HepG2 (cell line): ENCODE measurements around the gene ARL8B. TPM values are rescaled to one million over a fixed set of nuclear protein-coding genes. Genes with fewer than 3 reads are reported as not detected.

Source experiments
- BCL6 ChIP-seq: IDR thresholded peaks from 2 replicates; pipeline ENCODE4 v1.6.1; 2016; ENCODE audit warnings: missing genetic modification reagents, missing compliant biosample characterization
- ELF1 ChIP-seq: sonication (generic); formaldehyde crosslinking; IDR thresholded peaks from 2 replicates; pipeline ENCODE4 v1.4.0; 2020; ENCODE audit warnings: missing genetic modification reagents
- ESRRA ChIP-seq: sonication (generic); formaldehyde crosslinking; IDR thresholded peaks from 2 replicates; pipeline ENCODE4 v1.5.1; 2020; ENCODE audit warnings: mild to moderate bottlenecking, low read depth, missing genetic modification reagents
- FOXC1 ChIP-seq: sonication (generic); formaldehyde crosslinking; IDR thresholded peaks from 2 replicates; pipeline ENCODE4 v1.8.0; 2022; ENCODE audit warnings: mild to moderate bottlenecking, missing genetic modification reagents, borderline replicate concordance
- KLF16 ChIP-seq, 2 experiments: sonication (generic) in 1 of 2; formaldehyde crosslinking in 1 of 2; IDR thresholded peaks; 2 replicates each; pipeline versions ENCODE4 v1.6.1 to v1.8.0; 2016 to 2023; ENCODE audit warnings: missing genetic modification reagents in 2 of 2, missing compliant biosample characterization in 1 of 2
- MED1 ChIP-seq: sonication (generic); formaldehyde crosslinking; IDR thresholded peaks from 2 replicates; pipeline ENCODE4 v1.4.0; 2020; ENCODE audit warnings: missing genetic modification reagents
- MIER3 ChIP-seq: IDR thresholded peaks from 2 replicates; pipeline ENCODE4 v1.6.1; 2016; ENCODE audit warnings: missing compliant biosample characterization, borderline replicate concordance
- MTA1 ChIP-seq: sonication (generic); formaldehyde crosslinking; IDR thresholded peaks from 2 replicates; pipeline ENCODE4 v1.4.0; 2020; ENCODE audit warnings: missing genetic modification reagents, mild to moderate bottlenecking, borderline replicate concordance
- NPAS2 ChIP-seq: sonication (generic); formaldehyde crosslinking; IDR thresholded peaks from 2 replicates; pipeline ENCODE4 v1.8.0; 2022; ENCODE audit warnings: mild to moderate bottlenecking, missing genetic modification reagents, borderline replicate concordance
- PPARG ChIP-seq: conservative IDR thresholded peaks from 2 replicates; pipeline ENCODE4 v1.6.1; 2016; ENCODE audit warnings: missing biosample characterization, missing genetic modification reagents
- SALL1 ChIP-seq: sonication (generic); formaldehyde crosslinking; IDR thresholded peaks from 2 replicates; pipeline ENCODE4 v1.8.0; 2022; ENCODE audit warnings: mild to moderate bottlenecking, missing genetic modification reagents
- SAP130 ChIP-seq: IDR thresholded peaks from 2 replicates; pipeline ENCODE4 v1.6.1; 2016; ENCODE audit warnings: low read depth
- SOX5 ChIP-seq: IDR thresholded peaks from 2 replicates; pipeline ENCODE4 v1.6.1; 2016; ENCODE audit warnings: borderline replicate concordance
- STAG1 ChIP-seq: sonication (generic); formaldehyde crosslinking; IDR thresholded peaks from 2 replicates; pipeline ENCODE4 v1.4.0; 2020; ENCODE audit warnings: missing genetic modification reagents
- TEAD3 ChIP-seq: optimal IDR thresholded peaks from 2 replicates; pipeline ENCODE3; 2016; ENCODE audit warnings: borderline replicate concordance
- ZNF101 ChIP-seq: sonication (generic); formaldehyde crosslinking; IDR thresholded peaks from 2 replicates; pipeline ENCODE4 v1.4.0; 2020; ENCODE audit warnings: mild to moderate bottlenecking, low read depth, missing genetic modification reagents, borderline replicate concordance
- ZNF296 ChIP-seq: sonication (generic); formaldehyde crosslinking; conservative IDR thresholded peaks from 2 replicates; pipeline ENCODE4 v1.5.0; 2020; ENCODE audit warnings: mild to moderate bottlenecking, missing genetic modification reagents
- ZNF7 ChIP-seq: IDR thresholded peaks from 2 replicates; pipeline ENCODE4 v1.6.1; 2016; ENCODE audit warnings: missing biosample characterization, missing genetic modification reagents
- polyA plus RNA-seq, 8 experiments: library from polyadenylated mRNA; depleted of rRNA in 3 of 8; stranded (reverse) in 7 of 8; unstranded in 1 of 8; fragments of >200 nt; fragmentation: Illumina TruSeq in 4 of 8; extraction: Trizol in 4 of 8; gene quantifications; 2 replicates each; pipeline versions ENCODE4 v1.2.1 to v1.2.3, GENCODE V29; 2011 to 2016; ENCODE audit warnings: low read depth in 4 of 8, missing spikeins in 1 of 8, mixed read lengths in 1 of 8; ENCODE audit not compliant: insufficient read depth in 1 of 8
- total RNA-seq, 5 experiments: library from RNA; depleted of rRNA; stranded (reverse); fragments of >200 nt; fragmentation: Illumina TruSeq; extraction: Trizol; gene quantifications; 2 replicates each; pipeline ENCODE4 v1.2.3, GENCODE V29; 2016; ENCODE audit warnings: low read depth in 1 of 5
- TF ChIP-seq, protein P1 (sequence below): sonication (generic); formaldehyde crosslinking; IDR thresholded peaks from 2 replicates; pipeline ENCODE4 v1.9.0; 2022; ENCODE audit warnings: missing genetic modification reagents, mild to moderate bottlenecking, borderline replicate concordance
- TF ChIP-seq, protein P2 (sequence below): IDR thresholded peaks from 2 replicates; pipeline ENCODE4 v1.6.1; 2016; ENCODE audit warnings: low read depth
- TF ChIP-seq, protein P3 (sequence below): sonication (generic); formaldehyde crosslinking; IDR thresholded peaks from 2 replicates; pipeline ENCODE4 v1.5.1; 2020; ENCODE audit warnings: mild to moderate bottlenecking, missing genetic modification reagents
- TF ChIP-seq, protein P4 (sequence below): sonication (generic); formaldehyde crosslinking; IDR thresholded peaks from 2 replicates; pipeline ENCODE4 v1.4.0; 2020; ENCODE audit warnings: missing genetic modification reagents, borderline replicate concordance

Gene ARL8B
- total and polyA plus RNA-seq, 2 of the 13 experiments (the other 11 are each of a cell fraction or from before 2014, with no cell fraction given) = 23.5 to 30.4 TPM

DNA sequence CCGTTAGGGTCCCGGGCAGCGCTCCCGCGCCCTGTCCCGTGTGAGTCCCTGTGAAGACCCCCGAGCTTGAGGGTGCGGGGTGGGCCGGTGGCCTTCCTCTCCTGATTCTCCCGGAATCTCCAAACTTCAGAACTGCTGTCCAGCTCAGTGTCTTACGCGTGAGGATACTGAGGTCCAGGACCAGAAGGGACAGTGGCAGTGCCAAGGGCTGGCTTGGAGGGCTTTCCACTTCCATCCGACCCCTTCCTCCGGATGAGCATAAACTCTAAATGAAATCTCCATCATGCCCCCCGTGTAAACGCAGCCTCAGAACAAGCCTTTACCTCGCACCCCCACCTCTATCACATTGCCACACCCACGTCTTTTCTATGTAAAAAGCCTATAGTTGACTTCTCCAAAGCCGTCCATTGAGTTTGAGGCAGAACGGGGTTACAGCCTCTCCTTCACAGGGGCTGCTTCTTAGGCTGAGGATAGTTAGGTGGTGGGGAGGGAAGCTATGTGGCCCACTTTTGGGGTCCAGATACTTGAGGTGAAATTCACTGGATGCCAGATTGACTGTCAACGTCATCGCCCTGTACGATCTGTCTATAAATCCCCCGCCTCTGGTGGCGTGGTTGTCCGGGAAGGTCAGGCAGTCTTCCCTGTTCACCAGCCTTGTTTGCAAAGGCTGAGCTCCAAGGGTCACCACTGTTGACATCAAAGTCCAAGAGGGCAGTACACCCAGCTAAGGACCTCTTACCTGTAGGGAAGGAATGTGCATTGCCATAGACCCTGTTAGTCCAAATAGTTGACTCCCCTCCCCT is 66.5 kb downstream of the ARL8B start (continued):
- no peak; the same call in 1 of the 2 replicates for TF ChIP-seq SOX5
- TF ChIP-seq NPAS2 (CRISPR knock-in tag) = no peak
- TF ChIP-seq, protein P1, sequence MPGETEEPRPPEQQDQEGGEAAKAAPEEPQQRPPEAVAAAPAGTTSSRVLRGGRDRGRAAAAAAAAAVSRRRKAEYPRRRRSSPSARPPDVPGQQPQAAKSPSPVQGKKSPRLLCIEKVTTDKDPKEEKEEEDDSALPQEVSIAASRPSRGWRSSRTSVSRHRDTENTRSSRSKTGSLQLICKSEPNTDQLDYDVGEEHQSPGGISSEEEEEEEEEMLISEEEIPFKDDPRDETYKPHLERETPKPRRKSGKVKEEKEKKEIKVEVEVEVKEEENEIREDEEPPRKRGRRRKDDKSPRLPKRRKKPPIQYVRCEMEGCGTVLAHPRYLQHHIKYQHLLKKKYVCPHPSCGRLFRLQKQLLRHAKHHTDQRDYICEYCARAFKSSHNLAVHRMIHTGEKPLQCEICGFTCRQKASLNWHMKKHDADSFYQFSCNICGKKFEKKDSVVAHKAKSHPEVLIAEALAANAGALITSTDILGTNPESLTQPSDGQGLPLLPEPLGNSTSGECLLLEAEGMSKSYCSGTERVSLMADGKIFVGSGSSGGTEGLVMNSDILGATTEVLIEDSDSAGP (CRISPR knock-in tag) = no peak
- TF ChIP-seq ZNF7 (CRISPR knock-in tag) = no peak
- TF ChIP-seq MIER3 (CRISPR knock-in tag) = no peak
- peak; percentile 89 for TF ChIP-seq SALL1
- no peak for TF ChIP-seq ZNF101 (CRISPR knock-in tag)
- TF ChIP-seq MED1 (CRISPR knock-in tag) = peak; percentile 55; the same call in 1 of the 2 replicates
- TF ChIP-seq ESRRA (CRISPR knock-in tag) = peak; percentile 96
- TF ChIP-seq ELF1 = 0 out of 2 replicates have a peak, but pooled peaks have one; percentile 15
- TF ChIP-seq SAP130 (CRISPR knock-in tag) = peak; percentile 87
- peak; percentile 89 for TF ChIP-seq TEAD3 (CRISPR knock-in tag)
- peak; percentile 60 for TF ChIP-seq BCL6 (CRISPR knock-in tag)
- TF ChIP-seq, protein P2, sequence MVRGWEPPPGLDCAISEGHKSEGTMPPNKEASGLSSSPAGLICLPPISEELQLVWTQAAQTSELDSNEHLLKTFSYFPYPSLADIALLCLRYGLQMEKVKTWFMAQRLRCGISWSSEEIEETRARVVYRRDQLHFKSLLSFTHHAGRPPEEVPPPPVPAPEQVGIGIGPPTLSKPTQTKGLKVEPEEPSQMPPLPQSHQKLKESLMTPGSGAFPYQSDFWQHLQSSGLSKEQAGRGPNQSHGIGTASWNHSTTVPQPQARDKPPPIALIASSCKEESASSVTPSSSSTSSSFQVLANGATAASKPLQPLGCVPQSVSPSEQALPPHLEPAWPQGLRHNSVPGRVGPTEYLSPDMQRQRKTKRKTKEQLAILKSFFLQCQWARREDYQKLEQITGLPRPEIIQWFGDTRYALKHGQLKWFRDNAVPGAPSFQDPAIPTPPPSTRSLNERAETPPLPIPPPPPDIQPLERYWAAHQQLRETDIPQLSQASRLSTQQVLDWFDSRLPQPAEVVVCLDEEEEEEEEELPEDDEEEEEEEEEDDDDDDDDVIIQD = peak; percentile 59; the same call in 1 of the 2 replicates
- TF ChIP-seq KLF16 (CRISPR knock-in tag; IDR thresholded peaks at IDR 0.05) = 0 out of 4 replicates have a peak, but pooled peaks of 1 of the 2 experiments have one; percentile 10
- TF ChIP-seq FOXC1 (CRISPR knock-in tag) = no peak
- peak; percentile 36; the same call in 1 of the 2 replicates for TF ChIP-seq MTA1 (CRISPR knock-in tag)
- TF ChIP-seq, protein P3, sequence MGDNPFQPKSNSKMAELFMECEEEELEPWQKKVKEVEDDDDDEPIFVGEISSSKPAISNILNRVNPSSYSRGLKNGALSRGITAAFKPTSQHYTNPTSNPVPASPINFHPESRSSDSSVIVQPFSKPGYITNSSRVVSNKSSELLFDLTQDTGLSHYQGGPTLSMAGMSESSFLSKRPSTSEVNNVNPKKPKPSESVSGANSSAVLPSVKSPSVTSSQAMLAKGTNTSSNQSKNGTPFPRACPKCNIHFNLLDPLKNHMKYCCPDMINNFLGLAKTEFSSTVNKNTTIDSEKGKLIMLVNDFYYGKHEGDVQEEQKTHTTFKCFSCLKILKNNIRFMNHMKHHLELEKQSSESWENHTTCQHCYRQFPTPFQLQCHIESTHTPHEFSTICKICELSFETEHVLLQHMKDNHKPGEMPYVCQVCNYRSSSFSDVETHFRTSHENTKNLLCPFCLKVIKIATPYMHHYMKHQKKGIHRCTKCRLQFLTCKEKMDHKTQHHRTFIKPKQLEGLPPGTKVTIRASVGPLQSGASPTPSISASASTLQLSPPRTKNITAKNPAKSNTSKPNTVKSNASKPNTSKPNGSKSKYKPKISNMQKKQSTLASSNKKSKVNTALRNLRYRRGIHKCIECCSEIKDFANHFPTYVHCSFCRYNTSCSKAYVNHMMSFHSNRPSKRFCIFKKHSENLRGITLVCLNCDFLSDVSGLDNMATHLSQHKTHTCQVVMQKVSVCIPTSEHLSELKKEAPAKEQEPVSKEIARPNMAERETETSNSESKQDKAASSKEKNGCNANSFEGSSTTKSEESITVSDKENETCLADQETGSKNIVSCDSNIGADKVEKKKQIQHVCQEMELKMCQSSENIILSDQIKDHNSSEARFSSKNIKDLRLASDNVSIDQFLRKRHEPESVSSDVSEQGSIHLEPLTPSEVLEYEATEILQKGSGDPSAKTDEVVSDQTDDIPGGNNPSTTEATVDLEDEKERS = 0 out of 2 replicates have a peak, but pooled peaks have one; percentile 20
- peak; percentile 42 for TF ChIP-seq PPARG
- TF ChIP-seq STAG1 (CRISPR knock-in tag) = 0 out of 2 replicates have a peak, but pooled peaks have one; percentile 1
- TF ChIP-seq, protein P4, sequence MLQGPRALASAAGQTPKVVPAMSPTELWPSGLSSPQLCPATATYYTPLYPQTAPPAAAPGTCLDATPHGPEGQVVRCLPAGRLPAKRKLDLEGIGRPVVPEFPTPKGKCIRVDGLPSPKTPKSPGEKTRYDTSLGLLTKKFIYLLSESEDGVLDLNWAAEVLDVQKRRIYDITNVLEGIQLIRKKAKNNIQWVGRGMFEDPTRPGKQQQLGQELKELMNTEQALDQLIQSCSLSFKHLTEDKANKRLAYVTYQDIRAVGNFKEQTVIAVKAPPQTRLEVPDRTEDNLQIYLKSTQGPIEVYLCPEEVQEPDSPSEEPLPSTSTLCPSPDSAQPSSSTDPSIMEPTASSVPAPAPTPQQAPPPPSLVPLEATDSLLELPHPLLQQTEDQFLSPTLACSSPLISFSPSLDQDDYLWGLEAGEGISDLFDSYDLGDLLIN (CRISPR knock-in tag) = no peak
- TF ChIP-seq ZNF296 = 0 out of 2 replicates have a peak, but pooled peaks have one; percentile 59
